ENCODE results near the gene SDHAF3.
A peak's percentile ranks its signal among the peaks of the same experiment; 100 is the strongest.

The SDHAF3 gene

DNA sequence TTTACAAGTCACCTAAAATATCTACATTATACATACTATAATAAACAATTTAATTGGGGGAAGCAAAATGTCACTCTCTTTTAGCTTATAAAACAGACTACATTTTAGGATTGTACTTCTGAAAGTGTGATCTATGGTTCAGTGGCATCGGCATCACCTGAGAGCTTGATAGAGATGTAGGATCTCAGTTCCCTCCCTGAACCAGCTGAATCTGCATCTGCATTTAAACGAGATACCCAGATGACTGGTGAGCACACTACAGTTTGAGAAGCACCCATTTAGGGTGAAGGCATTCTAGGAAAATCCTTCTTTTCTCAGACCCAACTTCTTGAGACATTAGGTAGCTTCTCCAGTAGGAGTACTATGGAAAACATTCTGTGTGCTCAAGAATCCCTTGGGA, 21.5 kb upstream of the SDHAF3 start:
- no peak overlapping the region for H3K4me3 ChIP-seq (ENCODE audit: low read depth, low read length)
- TF ChIP-seq POLR2A (IDR thresholded peaks at IDR 0.05; ENCODE audit: extremely low read depth, insufficient read length) (no peak), MYC (IDR thresholded peaks at IDR 0.05; ENCODE audit: low read depth, low read length) (no peak)
- TF ChIP-seq, protein P1, sequence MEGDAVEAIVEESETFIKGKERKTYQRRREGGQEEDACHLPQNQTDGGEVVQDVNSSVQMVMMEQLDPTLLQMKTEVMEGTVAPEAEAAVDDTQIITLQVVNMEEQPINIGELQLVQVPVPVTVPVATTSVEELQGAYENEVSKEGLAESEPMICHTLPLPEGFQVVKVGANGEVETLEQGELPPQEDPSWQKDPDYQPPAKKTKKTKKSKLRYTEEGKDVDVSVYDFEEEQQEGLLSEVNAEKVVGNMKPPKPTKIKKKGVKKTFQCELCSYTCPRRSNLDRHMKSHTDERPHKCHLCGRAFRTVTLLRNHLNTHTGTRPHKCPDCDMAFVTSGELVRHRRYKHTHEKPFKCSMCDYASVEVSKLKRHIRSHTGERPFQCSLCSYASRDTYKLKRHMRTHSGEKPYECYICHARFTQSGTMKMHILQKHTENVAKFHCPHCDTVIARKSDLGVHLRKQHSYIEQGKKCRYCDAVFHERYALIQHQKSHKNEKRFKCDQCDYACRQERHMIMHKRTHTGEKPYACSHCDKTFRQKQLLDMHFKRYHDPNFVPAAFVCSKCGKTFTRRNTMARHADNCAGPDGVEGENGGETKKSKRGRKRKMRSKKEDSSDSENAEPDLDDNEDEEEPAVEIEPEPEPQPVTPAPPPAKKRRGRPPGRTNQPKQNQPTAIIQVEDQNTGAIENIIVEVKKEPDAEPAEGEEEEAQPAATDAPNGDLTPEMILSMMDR (IDR thresholded peaks at IDR 0.05; ENCODE audit: low read depth, low read length): no peak
- TF ChIP-seq, protein P2, sequence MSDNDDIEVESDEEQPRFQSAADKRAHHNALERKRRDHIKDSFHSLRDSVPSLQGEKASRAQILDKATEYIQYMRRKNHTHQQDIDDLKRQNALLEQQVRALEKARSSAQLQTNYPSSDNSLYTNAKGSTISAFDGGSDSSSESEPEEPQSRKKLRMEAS (IDR thresholded peaks at IDR 0.05; ENCODE audit: low read depth, low read length): no peak
- no peak for DNase-seq (ENCODE audit: low read depth)

DNA sequence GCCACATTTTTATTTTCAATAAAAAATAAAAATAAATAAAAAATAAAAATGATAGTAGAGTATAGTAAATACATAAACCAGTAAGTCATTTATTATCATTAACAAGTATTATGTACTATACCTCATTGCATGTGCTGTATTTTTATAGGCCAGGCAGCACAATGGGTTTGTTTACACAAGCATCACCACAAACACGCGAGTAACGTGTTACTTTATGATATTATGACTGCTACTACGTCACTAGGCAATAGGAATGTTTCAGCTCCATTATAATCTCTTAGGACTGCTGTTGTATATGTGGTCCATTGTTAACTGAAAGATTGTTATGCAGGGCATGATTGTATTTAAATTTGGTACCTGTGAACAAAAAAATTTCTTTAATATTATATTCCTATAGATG, 20.8 kb upstream of the SDHAF3 start:
- TF ChIP-seq, protein P2 (IDR thresholded peaks at IDR 0.05; ENCODE audit: low read depth, low read length): no peak
- TF ChIP-seq MYC (IDR thresholded peaks at IDR 0.05; ENCODE audit: low read depth, low read length) (no peak), POLR2A (IDR thresholded peaks at IDR 0.05; ENCODE audit: extremely low read depth, insufficient read length) (no peak)
- TF ChIP-seq, protein P1 (IDR thresholded peaks at IDR 0.05; ENCODE audit: low read depth, low read length): no peak
- DNase-seq (ENCODE audit: low read depth): no peak
- H3K4me3 ChIP-seq (ENCODE audit: low read depth, low read length): no peak overlapping the region

DNA sequence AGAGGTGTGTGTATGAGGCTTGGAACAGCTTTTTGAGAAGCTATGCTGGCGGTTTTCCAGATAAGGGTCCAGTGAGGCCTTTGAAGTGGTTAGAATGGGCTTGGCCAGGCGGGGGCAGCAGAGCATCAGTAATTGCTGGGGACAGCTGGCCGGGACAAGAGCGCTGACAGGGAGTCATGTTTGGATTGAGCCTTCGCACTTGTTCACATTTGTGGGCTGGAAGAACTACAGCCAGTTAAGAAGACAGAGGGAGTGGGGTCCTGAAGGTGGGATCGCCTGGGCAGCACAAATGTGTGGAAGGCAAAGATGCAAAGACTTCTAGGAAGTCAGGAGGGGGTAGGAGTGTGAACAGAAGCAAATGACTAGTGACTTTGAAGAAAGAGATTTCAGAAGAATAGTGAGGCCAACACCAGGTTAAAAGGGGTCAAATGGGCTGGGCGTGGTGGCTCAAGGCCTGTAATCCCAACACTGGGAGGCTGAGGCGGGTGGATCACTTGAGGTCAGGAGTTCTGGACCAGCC, 12.7 kb upstream of the SDHAF3 start:
- DNase-seq (ENCODE audit: low read depth): peak; percentile 83
- H3K4me3 ChIP-seq (ENCODE audit: low read depth, low read length): no peak overlapping the region
- TF ChIP-seq, protein P2 (IDR thresholded peaks at IDR 0.05; ENCODE audit: low read depth, low read length): no peak; the same call in 1 of the 2 replicates
- TF ChIP-seq, protein P1 (IDR thresholded peaks at IDR 0.05; ENCODE audit: low read depth, low read length): peak; percentile 85
- TF ChIP-seq POLR2A (IDR thresholded peaks at IDR 0.05; ENCODE audit: extremely low read depth, insufficient read length): no peak

DNA sequence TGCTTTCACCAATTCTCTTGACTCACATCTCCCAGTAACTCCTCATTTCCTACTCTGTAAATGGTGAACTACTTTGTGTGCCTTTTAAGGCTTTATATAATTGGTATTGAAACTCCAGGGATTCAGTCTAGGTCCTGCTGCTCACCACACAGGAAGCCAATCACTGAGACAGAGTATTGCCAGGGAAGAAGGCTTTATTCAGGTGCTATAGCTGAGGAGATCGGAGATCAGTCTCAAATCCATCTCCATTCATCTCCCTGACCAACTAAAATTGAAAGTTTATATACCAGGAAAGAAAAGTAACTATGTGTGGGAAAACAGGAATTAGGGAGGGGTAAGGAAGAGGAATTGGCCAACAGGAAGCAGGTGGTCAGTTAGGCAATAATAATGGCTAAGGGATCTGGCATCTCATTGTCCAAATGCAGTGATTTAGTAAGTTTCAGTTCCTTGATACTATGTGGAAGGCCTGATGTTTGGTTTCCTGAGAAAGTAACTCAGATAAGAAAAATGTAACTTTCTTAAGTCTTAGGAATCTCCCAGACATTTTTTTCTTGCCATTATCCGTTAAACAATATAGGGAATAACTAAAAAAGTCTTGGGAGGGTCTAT, 10.2 kb upstream of the SDHAF3 start:
- TF ChIP-seq, protein P1 (IDR thresholded peaks at IDR 0.05; ENCODE audit: low read depth, low read length): no peak
- no peak for TF ChIP-seq POLR2A (IDR thresholded peaks at IDR 0.05; ENCODE audit: extremely low read depth, insufficient read length)
- TF ChIP-seq MYC (IDR thresholded peaks at IDR 0.05; ENCODE audit: low read depth, low read length): no peak
- TF ChIP-seq, protein P2 (IDR thresholded peaks at IDR 0.05; ENCODE audit: low read depth, low read length): no peak
- DNase-seq (ENCODE audit: low read depth): no peak
- no peak overlapping the region for H3K4me3 ChIP-seq (ENCODE audit: low read depth, low read length)

DNA sequence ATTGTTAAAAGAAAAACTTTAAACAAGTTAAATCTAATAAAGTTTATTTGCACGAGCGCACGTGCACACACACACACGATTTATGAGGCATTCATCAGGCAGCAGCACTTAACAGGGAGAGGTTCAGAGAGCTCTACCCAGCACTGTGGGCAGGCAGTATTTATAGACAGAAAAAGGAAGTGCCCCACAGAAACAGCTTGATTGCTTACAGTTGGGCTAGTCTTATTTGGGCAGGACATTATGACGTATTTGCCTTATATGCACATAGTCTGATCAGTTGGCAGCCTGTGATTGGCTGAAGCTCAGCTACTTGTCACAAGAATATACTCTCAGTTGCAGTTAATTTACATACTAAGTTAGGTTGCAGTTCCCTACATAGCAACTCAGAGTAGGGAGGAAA, 1.2 kb upstream of the SDHAF3 start:
- TF ChIP-seq, protein P1 (IDR thresholded peaks at IDR 0.05; ENCODE audit: low read depth, low read length): no peak
- TF ChIP-seq, protein P2 (IDR thresholded peaks at IDR 0.05; ENCODE audit: low read depth, low read length): no peak
- TF ChIP-seq MYC (IDR thresholded peaks at IDR 0.05; ENCODE audit: low read depth, low read length) (no peak), POLR2A (IDR thresholded peaks at IDR 0.05; ENCODE audit: extremely low read depth, insufficient read length) (peak; percentile 64)
- DNase-seq (ENCODE audit: low read depth): peak; percentile 91
- H3K4me3 ChIP-seq (ENCODE audit: low read depth, low read length): no peak overlapping the region
